Measurements from ENCODE around the gene PROB1.

DNA sequence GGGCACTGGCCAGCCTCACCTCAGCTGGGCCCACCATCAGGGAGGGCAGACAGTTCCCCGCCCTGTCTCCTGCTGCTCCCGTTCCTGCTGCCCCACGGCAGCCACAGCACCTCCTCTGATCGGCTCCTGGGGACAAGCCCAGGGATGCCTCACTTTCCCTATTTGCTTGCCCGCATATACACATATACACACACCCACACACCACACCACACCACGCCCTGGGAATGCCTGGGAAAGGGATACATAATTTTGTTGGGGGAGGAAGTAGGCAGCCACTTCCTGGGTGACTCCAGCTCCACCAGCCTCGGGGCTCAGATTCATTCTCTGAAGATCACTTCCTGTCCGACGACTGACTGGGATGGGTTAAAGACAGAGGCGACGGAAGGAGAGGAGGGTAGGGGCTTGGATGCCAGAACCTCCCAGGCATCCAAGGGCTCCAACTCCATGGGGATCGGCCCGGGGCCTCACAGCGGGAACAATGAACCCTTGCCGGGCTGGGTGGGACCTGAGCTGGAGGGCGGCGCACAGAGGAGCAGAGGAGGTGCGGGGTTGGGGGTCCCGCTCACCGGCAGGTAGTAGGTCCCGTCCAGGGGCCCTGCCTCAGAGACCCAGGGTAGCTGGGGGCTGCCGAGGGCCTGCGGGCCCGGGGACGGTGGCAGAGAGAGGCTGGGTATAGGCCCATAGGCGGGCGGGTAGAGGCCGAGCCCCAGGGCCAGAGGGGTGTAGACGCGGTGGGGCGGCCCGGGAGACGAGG is 3.2 kb downstream of the PROB1 start:
- TF ChIP-seq CTCF (IDR thresholded peaks at IDR 0.05) (no peak), POLR2A (IDR thresholded peaks at IDR 0.05) (no peak)
